Mucosa of stomach (tissue), 1 donor: Measurements from ENCODE around the gene E2F8.

ENCODE experiments used
- H3K27me3 ChIP-seq: one replicate; pipeline ENCODE4 v1.7.0; 2013; ENCODE audit warnings: mild to moderate bottlenecking, low read length; ENCODE audit not compliant: control insufficient read depth, insufficient read depth
- H3K36me3 ChIP-seq: one replicate; pipeline ENCODE4 v1.7.0; 2013; ENCODE audit warnings: low read length; ENCODE audit not compliant: control insufficient read depth, insufficient read depth
- H3K4me1 ChIP-seq: one replicate; pipeline ENCODE4 v1.7.0; 2013; ENCODE audit warnings: mild to moderate bottlenecking, low read length; ENCODE audit not compliant: control insufficient read depth, insufficient read depth
- H3K4me3 ChIP-seq: one replicate; pipeline ENCODE4 v1.7.0; 2013; ENCODE audit warnings: low read length
- H3K9ac ChIP-seq: one replicate; pipeline ENCODE4 v1.7.0; 2013; ENCODE audit warnings: mild to moderate bottlenecking, low read length, moderate library complexity
- H3K9me3 ChIP-seq: one replicate; pipeline ENCODE4 v1.7.0; 2013; ENCODE audit warnings: mild to moderate bottlenecking, low read length, moderate library complexity; ENCODE audit not compliant: control insufficient read depth
- donor health status: Pancreatic carcinoma.

E2F8 gene

DNA sequence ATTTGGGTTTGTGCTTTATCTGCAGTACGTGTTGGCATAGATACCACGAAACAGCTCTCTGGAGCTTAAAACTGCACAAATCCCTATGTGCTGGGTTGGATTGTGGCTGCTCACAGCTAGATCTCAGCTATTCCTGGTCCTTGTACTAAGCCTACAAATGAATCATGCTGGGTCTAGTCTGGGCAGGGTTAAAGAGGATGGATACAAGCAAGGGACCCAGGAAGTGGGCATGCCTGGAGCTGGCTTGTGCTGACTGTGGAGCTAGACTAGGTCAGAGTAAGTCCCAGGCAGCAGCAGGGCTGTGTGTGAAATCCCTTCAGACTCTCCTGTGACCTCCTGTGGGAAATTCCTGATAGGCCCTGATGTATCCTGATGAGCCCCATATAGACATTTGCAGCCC lies 3.9 kb upstream of the E2F8 start:
- Histone ChIP-seq H3K27me3 (peaks cover 21% of the 10 kb centered on the region), H3K4me3 (no peak overlapping the region), H3K36me3 (no peaks in the 10 kb centered on the region), H3K4me1 (peaks cover 30% of the 10 kb centered on the region), H3K9ac (no peak overlapping the region), H3K9me3 (no peaks in the 10 kb centered on the region)

DNA sequence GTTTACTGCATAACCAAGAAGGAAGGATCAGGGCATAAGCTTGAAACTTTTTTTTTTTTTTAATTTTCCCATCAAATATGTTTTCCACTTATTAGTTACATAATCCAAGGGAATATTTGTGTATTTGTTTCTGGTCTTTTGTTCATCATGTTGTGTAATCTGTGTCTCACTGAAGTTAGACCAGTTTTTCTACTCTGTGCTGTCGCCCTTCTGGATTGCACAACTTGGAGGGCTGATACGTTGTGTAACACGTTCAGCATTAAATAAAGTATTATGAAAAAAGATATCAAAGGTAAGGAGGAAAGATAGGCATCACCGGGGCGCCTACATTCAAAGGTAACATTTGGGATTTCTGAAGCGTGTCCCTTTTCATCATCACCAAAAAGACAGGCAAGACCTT lies 3.3 kb upstream of the E2F8 start:
- Histone ChIP-seq H3K9me3 (no peaks in the 10 kb centered on the region), H3K27me3 (peaks cover 21% of the 10 kb centered on the region), H3K36me3 (no peaks in the 10 kb centered on the region), H3K4me3 (no peak overlapping the region), H3K4me1 (peaks cover 30% of the 10 kb centered on the region), H3K9ac (no peak overlapping the region)

DNA sequence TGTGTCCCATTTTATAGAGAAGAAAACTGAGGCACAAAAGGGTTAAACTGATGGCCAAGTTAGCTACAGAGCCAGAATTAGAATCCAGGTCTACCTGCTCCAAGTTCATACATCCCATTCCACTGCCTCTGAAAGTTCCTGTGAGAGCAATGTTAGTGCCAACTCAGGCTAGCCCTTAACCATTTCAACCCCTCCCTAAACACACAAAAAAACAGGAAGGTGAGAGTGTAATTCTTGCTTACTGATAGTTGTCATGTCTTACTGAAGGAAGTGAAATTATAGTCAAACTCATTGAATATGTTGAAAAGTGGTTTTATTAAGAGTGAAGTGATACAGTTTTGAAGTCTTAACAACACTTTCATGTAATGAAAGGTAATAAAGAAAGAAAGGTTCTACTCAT lies 2.9 kb upstream of the E2F8 start:
- H3K4me1 ChIP-seq: peaks cover 30% of the 10 kb centered on the region
- H3K9me3 ChIP-seq: no peaks in the 10 kb centered on the region
- peaks cover 21% of the 10 kb centered on the region for H3K27me3 ChIP-seq
- no peaks in the 10 kb centered on the region for H3K36me3 ChIP-seq
- H3K9ac ChIP-seq: no peak overlapping the region
- H3K4me3 ChIP-seq: no peak overlapping the region

DNA sequence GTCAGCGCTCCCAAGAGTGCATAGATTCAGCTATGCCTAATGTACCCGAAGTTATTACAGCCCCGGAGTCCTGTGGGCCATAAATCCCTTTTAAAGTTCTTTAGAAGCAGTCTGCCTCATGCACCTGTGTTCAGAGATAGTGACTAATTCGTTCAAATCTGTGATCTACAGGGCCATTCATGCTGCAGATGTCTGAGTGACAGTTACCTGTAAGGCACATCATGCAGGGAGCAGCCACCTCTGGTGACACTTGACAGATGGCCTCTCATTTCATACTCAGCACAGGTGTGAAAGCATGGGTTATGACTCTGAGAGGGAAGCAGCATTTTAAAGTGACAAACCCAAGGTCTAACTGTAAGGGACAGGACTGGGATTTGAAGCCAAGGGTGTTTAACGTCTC lies 2.4 kb upstream of the E2F8 start:
- no peak overlapping the region for H3K9ac ChIP-seq
- no peak overlapping the region for H3K4me3 ChIP-seq
- H3K36me3 ChIP-seq: no peaks in the 10 kb centered on the region
- peaks cover 21% of the 10 kb centered on the region for H3K27me3 ChIP-seq
- H3K9me3 ChIP-seq: no peaks in the 10 kb centered on the region
- H3K4me1 ChIP-seq: peaks cover 30% of the 10 kb centered on the region

DNA sequence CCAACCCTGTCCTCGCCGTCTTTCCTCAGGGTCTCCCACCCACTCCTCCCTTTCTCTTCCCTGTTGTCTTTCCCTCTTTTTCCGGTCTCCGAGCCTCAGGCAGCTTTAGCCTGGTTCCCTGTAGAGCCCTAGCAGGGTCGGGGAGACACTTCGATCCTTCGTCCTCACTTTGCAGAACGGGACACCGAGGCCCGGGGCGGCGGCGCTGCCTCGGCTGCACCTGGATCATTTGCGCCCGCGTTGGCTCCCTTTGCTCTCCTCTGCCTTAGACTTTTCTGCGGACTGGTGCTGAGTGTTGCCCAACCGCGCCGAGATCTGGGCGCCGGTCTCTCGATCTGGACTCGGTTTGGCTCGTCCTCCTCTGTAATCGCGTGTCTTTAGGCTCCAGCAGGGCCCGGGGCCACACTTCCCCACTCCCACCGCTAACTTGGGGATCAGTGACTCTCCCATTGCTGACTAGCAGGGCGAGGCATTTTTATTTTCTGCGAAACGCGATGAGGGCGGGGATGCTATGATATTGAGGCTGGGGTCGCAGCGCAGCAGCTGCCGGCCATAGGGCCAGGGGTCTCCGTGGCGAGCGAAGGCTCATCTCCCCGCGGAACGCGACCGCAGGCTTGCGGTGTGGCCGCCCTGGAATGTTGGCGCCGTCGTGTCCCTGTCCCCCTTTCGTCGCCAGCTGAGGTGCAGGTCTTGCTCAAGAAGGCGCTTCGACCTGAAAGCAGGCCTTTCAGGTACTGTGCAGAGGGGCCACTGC lies 1.6 kb upstream of the E2F8 start:
- peak overlapping the region; percentile 49 for H3K9ac ChIP-seq
- H3K9me3 ChIP-seq: no peaks in the 10 kb centered on the region
- no peaks in the 10 kb centered on the region for H3K36me3 ChIP-seq
- H3K4me1 ChIP-seq: peaks cover 36% of the 10 kb centered on the region
- peak overlapping the region; percentile 52 for H3K4me3 ChIP-seq
- H3K27me3 ChIP-seq: peaks cover 21% of the 10 kb centered on the region

DNA sequence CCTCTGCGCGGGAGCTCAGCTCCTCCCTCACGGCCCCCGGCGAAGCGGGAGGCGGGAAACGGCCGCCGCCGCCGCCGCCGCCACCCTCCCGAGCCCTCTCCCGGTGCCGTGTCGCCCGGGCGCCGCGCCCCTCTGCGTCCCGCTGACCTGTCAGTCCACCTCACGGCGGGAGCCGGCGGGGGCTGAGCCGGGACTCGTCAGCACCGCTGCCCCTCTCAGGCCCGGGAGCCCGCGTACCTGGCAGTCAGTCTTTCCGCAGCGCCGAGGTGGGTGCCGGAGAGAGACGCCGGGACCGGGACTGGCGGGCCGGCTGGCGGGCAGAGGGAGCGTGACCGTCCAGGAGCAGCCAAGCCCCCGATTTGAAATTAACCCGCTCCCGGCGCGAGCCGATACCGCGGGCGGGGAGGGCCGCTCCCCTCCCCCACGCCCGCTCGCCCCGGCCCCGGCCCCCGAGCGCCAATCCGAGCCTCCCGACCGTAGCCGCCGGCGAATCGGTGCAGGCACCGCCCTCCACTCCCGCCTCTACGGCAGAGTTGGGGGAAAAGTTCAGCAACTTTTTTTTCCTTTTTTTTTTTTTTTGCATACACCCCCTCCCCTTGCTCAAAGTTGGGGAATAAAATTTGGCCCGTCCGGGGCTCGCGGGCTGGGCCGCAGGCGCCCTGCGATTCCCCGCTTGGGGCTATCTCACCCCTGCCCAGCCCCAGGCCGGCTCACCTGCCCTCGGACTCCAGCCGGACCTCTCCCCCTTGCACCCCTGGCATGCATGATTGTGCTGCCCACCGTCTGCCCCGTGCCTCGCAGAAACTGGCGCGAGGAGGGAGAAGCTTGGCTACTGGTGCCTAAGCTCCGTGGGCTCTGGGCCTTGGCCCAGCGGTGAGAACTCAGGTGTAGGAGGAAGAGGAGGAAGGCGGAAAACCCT lies 774 bp upstream of the E2F8 start:
- Histone ChIP-seq H3K4me3 (peak overlapping the region; percentile 52), H3K36me3 (no peaks in the 10 kb centered on the region), H3K9ac (peak overlapping the region; percentile 49), H3K27me3 (peaks cover 21% of the 10 kb centered on the region), H3K4me1 (peaks cover 36% of the 10 kb centered on the region), H3K9me3 (no peaks in the 10 kb centered on the region)

DNA sequence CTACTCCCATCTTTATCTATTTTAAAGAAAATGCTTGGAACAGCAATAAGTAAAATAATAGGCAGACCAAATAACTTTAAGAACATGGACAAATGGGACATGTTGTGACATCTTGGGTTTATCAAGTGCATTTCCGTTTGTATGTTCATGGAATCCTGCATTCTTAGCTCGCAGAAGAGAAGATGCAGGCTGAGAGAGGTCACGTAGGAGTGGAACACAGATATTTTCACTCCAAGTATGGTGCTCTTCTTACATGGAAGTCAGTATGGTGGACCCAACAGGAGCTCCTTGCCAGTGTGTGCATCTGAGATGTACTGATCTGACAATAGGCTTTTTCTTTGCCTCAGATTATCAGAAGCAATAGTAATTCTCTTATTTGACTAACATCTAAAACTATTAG lies 1.7 kb downstream of the E2F8 start:
- Histone ChIP-seq H3K27me3 (peaks cover 21% of the 10 kb centered on the region), H3K9me3 (no peaks in the 10 kb centered on the region), H3K4me1 (peaks cover 28% of the 10 kb centered on the region), H3K36me3 (no peaks in the 10 kb centered on the region), H3K9ac (no peak overlapping the region), H3K4me3 (no peak overlapping the region)

DNA sequence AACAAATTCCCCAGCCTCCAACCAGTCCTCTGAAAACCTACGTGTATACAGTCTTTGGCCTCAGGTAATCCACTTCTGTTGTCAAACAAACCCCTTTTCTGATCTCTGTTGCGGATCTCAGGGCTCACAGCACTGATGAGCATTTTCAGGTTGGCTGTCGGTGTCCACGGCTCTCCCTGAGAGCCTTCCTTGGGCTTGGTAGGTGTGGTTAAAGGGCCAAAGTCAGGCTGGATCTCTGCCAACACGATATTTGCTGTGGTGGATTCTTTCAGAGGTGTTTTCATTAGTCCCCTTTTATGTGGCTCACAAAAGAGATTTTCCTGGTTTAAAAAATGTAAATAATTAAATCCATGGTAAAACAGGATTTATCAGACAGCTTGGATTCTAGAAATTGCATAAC lies 2.9 kb downstream of the E2F8 start:
- Histone ChIP-seq H3K9me3 (no peaks in the 10 kb centered on the region), H3K9ac (no peak overlapping the region), H3K27me3 (peaks cover 19% of the 10 kb centered on the region), H3K4me3 (no peak overlapping the region), H3K4me1 (peaks cover 17% of the 10 kb centered on the region), H3K36me3 (no peaks in the 10 kb centered on the region)

DNA sequence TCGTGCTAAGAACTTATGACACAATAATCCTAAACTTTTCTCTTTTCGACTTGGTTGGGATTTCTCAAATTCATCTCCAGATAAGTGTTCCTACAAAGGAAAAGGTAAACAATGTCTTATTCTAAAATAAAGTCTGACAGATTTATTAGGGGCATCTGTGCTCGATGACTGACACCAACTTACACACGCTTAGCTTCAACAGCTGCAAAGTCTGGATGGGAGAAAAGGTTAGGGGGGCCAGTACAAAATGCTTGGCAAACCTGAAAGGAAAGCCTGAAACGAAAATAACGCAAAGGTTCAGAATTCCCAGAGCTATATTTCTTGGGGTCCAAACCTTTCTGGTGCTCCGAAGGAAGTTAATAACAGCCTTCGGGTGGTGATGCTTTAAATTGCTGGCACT lies 3.4 kb downstream of the E2F8 start:
- Histone ChIP-seq H3K36me3 (no peaks in the 10 kb centered on the region), H3K4me1 (peaks cover 13% of the 10 kb centered on the region), H3K27me3 (peaks cover 15% of the 10 kb centered on the region), H3K4me3 (no peak overlapping the region), H3K9me3 (no peaks in the 10 kb centered on the region), H3K9ac (no peak overlapping the region)

DNA sequence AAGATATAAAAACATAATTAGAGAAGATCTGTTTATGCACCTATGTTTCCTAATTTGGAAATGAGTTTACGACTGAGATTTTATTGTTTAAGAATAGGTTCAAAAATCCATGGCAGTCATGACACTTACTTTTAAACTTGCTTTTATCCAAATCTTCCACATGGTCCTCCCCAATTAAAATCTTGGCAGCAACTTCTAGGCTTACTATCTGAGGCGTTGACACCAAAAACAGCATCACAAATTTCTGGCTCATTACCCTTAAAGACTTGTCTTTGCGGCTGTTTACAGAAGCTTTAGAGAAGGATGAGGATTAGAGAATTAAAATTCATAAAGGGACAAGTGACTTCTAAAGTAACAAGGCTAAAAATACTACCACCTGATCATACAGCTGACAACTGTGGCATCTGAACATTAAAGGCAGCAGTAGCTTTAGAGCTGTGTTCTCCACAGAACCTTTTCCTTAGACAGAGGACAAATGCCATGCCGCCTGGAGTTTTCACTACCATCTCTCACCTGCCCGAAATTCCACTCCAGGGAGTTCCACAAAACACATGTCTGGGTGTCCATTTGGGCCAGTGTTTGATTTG lies 6.4 kb downstream of the E2F8 start:
- H3K9me3 ChIP-seq: no peaks in the 10 kb centered on the region
- peaks cover 6% of the 10 kb centered on the region for H3K4me1 ChIP-seq
- no peak overlapping the region for H3K9ac ChIP-seq
- no peak overlapping the region for H3K4me3 ChIP-seq
- H3K27me3 ChIP-seq: no peaks in the 10 kb centered on the region
- no peaks in the 10 kb centered on the region for H3K36me3 ChIP-seq

DNA sequence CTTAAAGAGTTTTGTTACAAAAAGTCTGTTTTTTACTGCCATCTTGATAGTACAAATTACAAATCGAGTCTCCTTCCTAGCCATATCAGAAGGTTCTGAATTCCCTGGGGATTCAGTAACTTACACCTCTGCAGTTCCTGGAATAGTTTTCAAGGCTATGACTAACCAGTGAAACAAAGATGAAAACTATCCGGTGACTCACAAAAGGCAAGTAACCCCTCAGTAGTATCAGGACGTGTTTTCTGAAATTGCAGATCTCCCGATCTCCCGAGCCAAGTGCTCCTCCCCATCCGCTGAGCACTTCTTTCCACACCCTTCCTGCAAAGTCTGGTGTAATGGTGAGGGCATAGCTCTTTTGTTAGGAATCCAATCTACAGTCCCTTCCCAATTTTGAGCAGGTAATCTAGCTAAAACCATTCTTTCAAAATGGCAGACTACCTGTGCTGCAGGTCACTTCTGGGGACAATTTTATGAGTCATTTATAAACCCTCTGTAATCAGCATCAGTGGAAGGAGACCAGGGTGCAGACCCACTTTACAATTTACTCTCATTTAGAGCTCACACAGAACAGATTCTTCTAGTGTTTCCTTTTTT lies 7.7 kb downstream of the E2F8 start:
- Histone ChIP-seq H3K9me3 (no peaks in the 10 kb centered on the region), H3K36me3 (no peaks in the 10 kb centered on the region), H3K27me3 (no peaks in the 10 kb centered on the region), H3K4me1 (peaks cover 5% of the 10 kb centered on the region), H3K9ac (no peak overlapping the region), H3K4me3 (no peak overlapping the region)

DNA sequence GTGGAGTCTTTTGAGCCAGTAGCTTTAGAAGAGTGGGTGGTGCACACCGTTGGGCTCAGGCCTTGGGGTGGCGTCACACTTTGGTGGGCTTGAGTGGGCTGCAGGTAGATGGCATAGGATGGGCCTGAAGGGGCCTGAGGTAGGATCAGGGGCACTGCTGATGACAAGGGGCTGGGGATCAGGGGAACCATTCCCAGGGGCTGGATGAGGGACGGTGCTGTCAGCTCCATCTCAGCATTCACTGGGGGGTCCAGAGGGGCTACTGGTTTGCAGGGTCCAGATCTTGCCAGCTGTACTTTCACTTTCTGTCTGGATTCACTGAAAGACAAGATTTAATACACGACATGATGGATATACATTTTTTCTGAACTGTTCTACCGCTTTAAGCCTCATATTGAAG lies 11.1 kb downstream of the E2F8 start:
- H3K27me3 ChIP-seq: no peaks in the 10 kb centered on the region
- H3K4me3 ChIP-seq: no peak overlapping the region
- H3K9ac ChIP-seq: no peak overlapping the region
- H3K36me3 ChIP-seq: no peaks in the 10 kb centered on the region
- no peaks in the 10 kb centered on the region for H3K9me3 ChIP-seq
- no peaks in the 10 kb centered on the region for H3K4me1 ChIP-seq
